Vein endothelial cell (primary cell): ENCODE measurements around the gene CLIC4. TPM values are rescaled to one million over a fixed set of nuclear protein-coding genes. Genes with fewer than 3 reads are reported as not detected.

Source experiments
- small RNA-seq: library from RNA; depleted of rRNA; stranded (forward); fragments of <200 nt; gene quantifications from one replicate; pipeline ENCODE3, GENCODE V24; 2012
- total RNA-seq: library from RNA; depleted of rRNA; stranded (reverse); fragments of >200 nt; gene quantifications from 2 replicates; pipeline ENCODE4 v1.2.3, GENCODE V29; 2012

CLIC4 gene
- total RNA-seq: 439 and 615 TPM in 2 replicates

DNA sequence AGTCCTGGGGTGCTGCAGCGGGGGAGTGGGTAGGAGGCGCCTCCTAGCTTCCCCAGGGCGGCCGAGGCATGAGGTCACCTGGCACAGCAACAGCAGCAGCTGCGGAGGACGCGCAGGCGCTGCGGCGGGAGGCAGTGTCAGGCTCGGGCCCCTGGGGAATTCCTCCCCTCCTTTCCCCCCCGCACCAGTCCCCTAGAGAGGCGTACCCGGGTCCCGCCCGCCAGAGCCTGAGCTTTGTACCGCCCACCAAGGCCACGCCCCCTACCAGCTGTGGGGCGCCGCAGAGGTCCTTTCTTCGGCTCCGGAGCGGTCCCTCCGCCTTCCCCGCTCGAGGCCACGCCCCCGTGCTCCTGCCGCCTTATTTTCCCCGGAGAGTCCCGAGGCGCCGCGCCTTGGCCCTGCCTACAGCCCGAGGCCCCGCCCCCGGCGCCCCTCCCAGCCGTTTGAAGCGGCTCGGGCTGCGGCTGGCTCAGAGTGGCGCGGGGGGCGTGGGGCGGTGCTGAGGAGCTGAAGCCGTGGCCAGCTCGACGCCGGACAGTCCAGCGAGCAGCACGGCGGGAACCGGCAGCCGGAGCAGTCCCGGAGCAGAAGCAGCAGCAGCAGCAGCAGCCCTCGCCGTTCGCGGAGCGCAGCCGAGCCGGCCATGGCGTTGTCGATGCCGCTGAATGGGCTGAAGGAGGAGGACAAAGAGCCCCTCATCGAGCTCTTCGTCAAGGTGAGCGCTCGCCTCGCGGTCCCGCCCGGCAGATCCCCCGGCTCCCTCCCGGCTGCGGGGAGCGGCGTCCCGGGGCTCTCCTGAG lies at the start of gene CLIC4:
Gene CLIC4 (plus strand): TSS at position 537 of the 800 bp plus-strand sequence. CDS start 107 bp downstream, at position 644.

Small RNA genes lying within 50 kb of the gene (small RNA-seq; reads per million reads assigned to genes)
- gene RNU6-1208P: not detected

Other genes starting within 250 kb of the CLIC4 start
- gene RCAN3, start 242.6 kb upstream of the CLIC4 start, total RNA-seq: 4.3 and 5.2 TPM in 2 replicates
- gene NCMAP, start 189.4 kb upstream of the CLIC4 start, total RNA-seq: not detected in 2 replicates
- gene SRRM1, start 102.1 kb upstream of the CLIC4 start, total RNA-seq: 59.1 and 71.1 TPM in 2 replicates
- gene RUNX3, start 184.8 kb downstream of the CLIC4 start, total RNA-seq: not detected in 2 replicates